NT2/D1 (cell line): Measurements from ENCODE around the gene ZNF513.

Experiments
- DNase-seq: peaks from one replicate; pipeline ENCODE4 v3.0.0-alpha.2; 2011; ENCODE audit warnings: low read depth, low spot score
- H3K27me3 ChIP-seq: 2 replicates; pipeline ENCODE4 v1.6.0; 2011; ENCODE audit warnings: mild to moderate bottlenecking; ENCODE audit not compliant: insufficient read length, insufficient read depth
- H3K36me3 ChIP-seq: 2 replicates; pipeline ENCODE4 v1.6.1; 2011; ENCODE audit warnings: mild to moderate bottlenecking, low read length, mixed read lengths; ENCODE audit not compliant: insufficient read depth, insufficient read length
- H3K4me1 ChIP-seq: 2 replicates; pipeline ENCODE4 v1.5.1; 2011; ENCODE audit not compliant: insufficient read depth, insufficient read length
- H3K4me3 ChIP-seq: 2 replicates; pipeline ENCODE4 v1.5.1; 2011; ENCODE audit warnings: low read depth; ENCODE audit not compliant: insufficient read length
- H3K9ac ChIP-seq: 2 replicates; pipeline ENCODE4 v1.6.0; 2011; ENCODE audit warnings: low read depth; ENCODE audit not compliant: insufficient read length
- H3K9me3 ChIP-seq: 2 replicates; pipeline ENCODE4 v1.5.1; 2011; ENCODE audit warnings: mild to moderate bottlenecking, low read length; ENCODE audit not compliant: insufficient read depth
- SUZ12 ChIP-seq: IDR thresholded peaks from 2 replicates; pipeline ENCODE4 v1.6.1; 2011; ENCODE audit not compliant: insufficient read length, insufficient read depth; ENCODE audit errors: extremely low read depth
- YY1 ChIP-seq: IDR thresholded peaks from 2 replicates; pipeline ENCODE4 v1.6.1; 2011; ENCODE audit not compliant: insufficient read length, insufficient read depth
- ZNF274 ChIP-seq: IDR thresholded peaks from 2 replicates; pipeline ENCODE4 v1.6.1; 2011; ENCODE audit warnings: mild to moderate bottlenecking, low read depth, low read length

The ZNF513 gene

GRCh38 chr2:27421660-27422250 lies 41.2 kb upstream of the ZNF513 start:
- Histone ChIP-seq H3K4me1 (no peaks in the 10 kb centered on the region), H3K27me3 (no peaks in the 10 kb centered on the region), H3K36me3 (no peaks in the 10 kb centered on the region), H3K4me3 (no peak overlapping the region), H3K9ac (no peak overlapping the region), H3K9me3 (no peaks in the 10 kb centered on the region)
- TF ChIP-seq YY1 = no peak
- no peak for TF ChIP-seq ZNF274
- no peak for TF ChIP-seq SUZ12
- DNase-seq = no peak

DNA sequence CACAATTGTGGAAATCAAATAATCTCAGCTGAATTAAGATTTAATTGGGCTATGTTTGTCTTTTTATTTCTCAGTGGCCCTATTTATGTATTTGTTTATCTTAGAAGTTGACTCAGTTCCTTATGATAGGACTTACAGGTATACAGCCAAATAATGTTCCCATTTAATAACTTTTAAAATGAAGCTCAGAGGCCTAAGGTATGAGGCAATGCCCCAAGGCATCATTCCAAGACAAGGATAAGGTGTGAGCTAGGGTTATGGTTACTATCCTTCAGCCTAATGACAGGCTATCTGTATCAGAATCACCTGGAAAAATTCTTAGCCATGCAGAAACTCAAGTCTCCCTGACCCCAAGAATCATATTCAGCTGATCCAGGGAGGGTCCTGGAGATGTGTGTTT lies 40.5 kb upstream of the ZNF513 start:
- Histone ChIP-seq H3K4me1 (no peaks in the 10 kb centered on the region), H3K36me3 (no peaks in the 10 kb centered on the region), H3K9me3 (no peaks in the 10 kb centered on the region), H3K4me3 (no peak overlapping the region), H3K9ac (no peak overlapping the region), H3K27me3 (no peaks in the 10 kb centered on the region)
- TF ChIP-seq ZNF274 (no peak), SUZ12 (no peak), YY1 (no peak)
- no peak for DNase-seq

DNA sequence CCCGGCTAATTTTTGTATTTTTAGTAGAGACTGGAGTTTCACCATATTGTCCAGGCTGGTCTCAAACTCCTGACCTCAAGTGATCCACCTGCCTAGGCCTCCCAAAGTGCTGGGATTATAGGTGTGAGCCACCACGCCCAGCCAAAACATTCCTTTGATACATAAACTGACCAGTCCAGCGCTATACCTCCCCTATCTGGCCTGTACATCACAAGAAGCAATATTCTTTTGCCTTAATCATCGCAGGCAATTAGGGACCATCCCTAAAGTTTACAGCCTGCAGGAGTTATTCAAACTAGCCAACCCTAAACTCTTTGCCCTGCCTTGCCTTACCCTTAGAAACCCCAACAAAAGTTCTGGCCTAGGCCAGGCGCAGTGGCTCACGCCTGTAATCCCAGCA lies 35.6 kb upstream of the ZNF513 start:
- no peaks in the 10 kb centered on the region for H3K27me3 ChIP-seq
- no peaks in the 10 kb centered on the region for H3K4me1 ChIP-seq
- H3K9me3 ChIP-seq = no peaks in the 10 kb centered on the region
- no peaks in the 10 kb centered on the region for H3K36me3 ChIP-seq
- no peak for TF ChIP-seq YY1
- H3K4me3 ChIP-seq = no peak overlapping the region
- no peak for DNase-seq
- no peak overlapping the region for H3K9ac ChIP-seq

DNA sequence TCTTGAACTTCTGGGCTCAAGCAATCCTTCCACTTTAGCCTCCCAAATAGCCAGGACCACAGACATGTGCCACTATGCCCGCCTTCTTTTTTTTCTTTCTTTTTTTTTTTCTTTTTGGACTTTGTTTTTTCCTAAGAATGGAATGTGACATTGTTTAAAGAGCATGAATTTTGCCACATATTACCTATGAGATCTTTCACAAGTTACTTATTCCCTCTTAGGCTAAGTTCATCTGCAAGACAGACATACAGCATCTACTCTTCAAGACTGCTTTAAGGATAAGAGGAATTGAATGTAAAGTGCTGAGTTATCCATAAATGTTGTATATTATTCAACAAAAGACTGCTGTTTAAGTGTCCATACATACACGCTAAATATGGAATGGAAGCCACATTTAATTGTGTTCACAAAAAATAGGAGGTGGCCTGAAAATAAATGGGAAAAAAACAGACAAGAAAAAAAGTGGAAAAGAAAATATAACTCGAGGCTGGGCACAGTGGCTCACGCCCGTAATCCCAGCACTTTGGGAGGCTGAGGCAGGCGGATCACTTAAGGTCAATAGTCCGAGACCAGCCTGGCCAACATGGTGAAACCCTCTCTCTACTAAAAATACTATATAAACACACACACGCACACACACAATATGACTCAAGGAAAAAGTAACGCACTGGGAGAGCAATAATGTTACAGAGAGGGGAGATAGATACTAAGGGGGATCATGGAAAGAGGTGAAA lies 32.1 kb upstream of the ZNF513 start:
- H3K9ac ChIP-seq = no peak overlapping the region
- H3K36me3 ChIP-seq = peaks cover 2% of the 10 kb centered on the region
- DNase-seq = no peak
- H3K27me3 ChIP-seq = no peaks in the 10 kb centered on the region
- no peak overlapping the region for H3K4me3 ChIP-seq
- H3K9me3 ChIP-seq = no peaks in the 10 kb centered on the region
- H3K4me1 ChIP-seq = no peaks in the 10 kb centered on the region
- TF ChIP-seq ZNF274 (no peak), SUZ12 (no peak), YY1 (no peak)

DNA sequence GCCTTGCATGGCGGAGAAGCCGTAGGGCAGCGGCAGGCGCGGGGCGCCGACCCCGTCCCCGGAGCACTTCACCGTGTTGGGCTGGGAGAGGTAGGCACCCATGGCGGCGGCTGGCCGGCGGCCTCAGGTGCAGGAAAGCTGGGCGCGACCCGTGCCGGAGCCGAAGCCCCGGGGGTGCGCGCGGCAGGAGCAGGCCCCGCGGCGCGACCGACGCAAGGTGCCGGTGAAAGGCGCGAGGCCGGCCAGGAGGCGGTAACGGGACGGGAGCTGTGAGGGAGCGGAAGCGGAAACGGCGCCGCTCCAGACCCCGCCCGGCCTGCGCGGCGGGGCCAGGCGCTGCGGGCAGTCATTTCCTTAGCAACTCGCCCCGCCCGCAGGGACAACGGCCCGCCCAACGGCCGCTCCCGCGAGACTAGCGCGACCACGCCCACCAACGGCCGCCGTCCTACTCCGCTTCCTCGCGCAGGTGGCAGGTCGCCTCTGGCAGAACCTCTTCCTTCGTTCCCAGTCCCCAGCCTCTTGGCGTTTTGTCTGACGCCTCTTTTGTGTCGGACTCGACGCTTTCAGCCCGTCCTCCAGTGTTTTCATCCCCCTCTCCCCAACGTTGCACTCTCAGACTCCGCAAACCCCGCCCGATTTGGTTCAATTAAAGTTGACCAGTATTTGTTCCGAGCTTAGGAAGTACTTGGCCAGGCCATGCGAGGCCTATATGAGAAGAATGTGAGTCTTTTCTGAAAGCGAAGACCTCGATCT lies 29.0 kb upstream of the ZNF513 start, which contains the start of gene PPM1G:
PPM1G (minus strand) TSS at position 271 of the 753 bp plus-strand sequence; CDS start at position 102, 169 bp downstream.
- Histone ChIP-seq H3K9me3 (no peaks in the 10 kb centered on the region), H3K4me1 (no peaks in the 10 kb centered on the region), H3K4me3 (peak within 1 kb of the TSS; percentile 93), H3K36me3 (peaks cover 13% of the 10 kb centered on the region), H3K9ac (peak within 1 kb of the TSS; percentile 95), H3K27me3 (no peaks in the 10 kb centered on the region)
- peak; percentile 95 for DNase-seq
- TF ChIP-seq YY1 = no peak
- TF ChIP-seq ZNF274 = no peak
- no peak for TF ChIP-seq SUZ12

DNA sequence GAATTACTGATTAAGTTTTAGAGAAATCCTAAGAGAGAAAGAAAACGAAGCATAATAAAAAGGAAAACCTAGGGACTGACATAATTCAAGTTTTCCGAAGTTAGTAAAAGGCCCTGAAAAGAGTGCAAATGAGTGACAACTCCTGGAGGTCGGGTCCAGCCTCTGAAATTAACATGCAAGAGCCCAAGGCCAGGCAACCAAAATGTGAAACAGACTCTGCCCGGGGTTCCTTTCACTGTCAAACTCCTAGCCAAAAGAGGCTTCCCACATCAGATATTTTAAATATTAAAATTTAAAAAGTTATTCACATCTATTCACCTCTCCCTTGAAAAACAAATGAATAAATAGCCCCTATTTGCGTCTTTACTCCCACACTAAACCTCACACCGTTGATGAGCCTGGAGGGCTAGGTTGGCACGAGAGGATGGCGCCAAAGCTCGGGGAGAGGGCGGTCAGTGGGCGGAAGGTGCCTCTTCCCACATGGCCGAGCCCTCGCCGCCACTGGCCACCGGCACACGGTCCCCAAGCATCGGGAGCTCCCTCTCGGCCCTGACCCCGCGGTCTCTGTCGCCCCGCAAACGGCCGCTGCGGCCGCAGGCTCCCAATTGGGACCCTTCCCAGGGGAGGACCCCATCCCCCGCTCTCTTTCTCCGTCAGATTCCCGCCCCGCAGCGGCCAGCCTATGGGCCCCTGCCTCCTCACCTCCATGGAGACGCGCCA lies 28.2 kb upstream of the ZNF513 start:
- DNase-seq = no peak
- Histone ChIP-seq H3K27me3 (no peaks in the 10 kb centered on the region), H3K9ac (peak overlapping the region; percentile 95), H3K4me3 (peak overlapping the region; percentile 93), H3K9me3 (no peaks in the 10 kb centered on the region), H3K36me3 (peaks cover 13% of the 10 kb centered on the region), H3K4me1 (no peaks in the 10 kb centered on the region)
- TF ChIP-seq SUZ12 (no peak), YY1 (no peak), ZNF274 (no peak)

GRCh38 chr2:27407798-27408491 lies 27.4 kb upstream of the ZNF513 start:
- no peak for TF ChIP-seq SUZ12
- TF ChIP-seq ZNF274 = no peak
- no peak for TF ChIP-seq YY1
- no peaks in the 10 kb centered on the region for H3K4me1 ChIP-seq
- DNase-seq = peak; percentile 64
- no peaks in the 10 kb centered on the region for H3K9me3 ChIP-seq
- H3K27me3 ChIP-seq = no peaks in the 10 kb centered on the region
- H3K9ac ChIP-seq = peak overlapping the region; percentile 95
- peak overlapping the region; percentile 93 for H3K4me3 ChIP-seq
- peaks cover 13% of the 10 kb centered on the region for H3K36me3 ChIP-seq
